Caco-2 (cell line): ENCODE data around the gene DNAJC4. TPM values are rescaled to one million over a fixed set of nuclear protein-coding genes. Genes with fewer than 3 reads are reported as not detected.

ENCODE experiments used
- BruUV-seq: library from RNA; stranded (reverse); fragments of 400-500 nt; replicated peaks from 2 replicates; lab custom pipeline; 2021; lab: Mats Ljungman, UMichigan
- CTCF ChIA-PET: fragments of 300-600 bp; sonication (Branson Sonifier 250); formaldehyde crosslinking; loops from one replicate; lab custom pipeline; 2022; ENCODE audit warnings: antibody characterized with exemption; lab: Charles Lee
- POLR2A ChIA-PET: fragments of 300-600 bp; sonication (Branson Sonifier 250); formaldehyde crosslinking; loops from one replicate; lab custom pipeline; 2022; ENCODE audit warnings: antibody characterized with exemption; lab: Charles Lee
- DNase-seq, 2 experiments: peaks; one replicate each; pipeline versions ENCODE4 v3.0.0 to v3.0.0-alpha.2; 2020 to 2022
- H3K27me3 ChIP-seq: replicated peaks from 2 replicates; pipeline ENCODE4 v1.6.0; 2011; ENCODE audit warnings: low read length; ENCODE audit not compliant: control insufficient read depth, insufficient read depth
- H3K36me3 ChIP-seq: 2 replicates; pipeline ENCODE4 v1.5.1; 2011; ENCODE audit warnings: low read length; ENCODE audit not compliant: control insufficient read depth, insufficient read depth
- H3K4me1 ChIP-seq: fragments of 250-450 bp; sonication (Bioruptor Pico); 2 replicates; pipeline ENCODE4 v1.5.1; 2020; ENCODE audit warnings: mild to moderate bottlenecking
- H3K4me3 ChIP-seq: 2 replicates; pipeline ENCODE4 v1.5.1; 2011; ENCODE audit warnings: low read depth, mild to moderate bottlenecking, control low read depth, low read length
- H3K9me3 ChIP-seq: fragments of 250-450 bp; sonication (Bioruptor Pico); 2 replicates; pipeline ENCODE4 v1.5.1; 2020; ENCODE audit warnings: mild to moderate bottlenecking, moderate library complexity
- H3K27ac Mint-ChIP-seq: one replicate; pipeline ENCODE4 v1.8.0; 2022; ENCODE audit warnings: mixed read lengths; ENCODE audit not compliant: unreplicated experiment
- H3K27me3 Mint-ChIP-seq: one replicate; pipeline ENCODE4 v1.8.0; 2022; ENCODE audit warnings: mixed read lengths; ENCODE audit not compliant: insufficient read depth, unreplicated experiment
- H3K36me3 Mint-ChIP-seq: one replicate; pipeline ENCODE4 v1.8.0; 2022; ENCODE audit warnings: mild to moderate bottlenecking, mixed read lengths; ENCODE audit not compliant: insufficient read depth, unreplicated experiment
- H3K4me1 Mint-ChIP-seq: one replicate; pipeline ENCODE4 v1.8.0; 2022; ENCODE audit warnings: low read depth, mixed read lengths; ENCODE audit not compliant: unreplicated experiment
- H3K4me3 Mint-ChIP-seq: one replicate; pipeline ENCODE4 v1.8.0; 2022; ENCODE audit warnings: mild to moderate bottlenecking, moderate library complexity, mixed read lengths; ENCODE audit not compliant: unreplicated experiment
- H3K9me3 Mint-ChIP-seq: one replicate; pipeline ENCODE4 v1.8.0; 2022; ENCODE audit warnings: mixed read lengths; ENCODE audit not compliant: unreplicated experiment
- CTCF ChIP-seq, 2 experiments: fragments of 200-600 bp in 1 of 2; IDR thresholded peaks; 1 replicate in 1 of 2; 2 replicates in 1 of 2; pipeline versions ENCODE4 v1.5.1 to v1.8.0; 2011 to 2022; ENCODE audit warnings: antibody characterized with exemption in 1 of 2, control low read depth in 1 of 2, inconsistent platforms in 1 of 2, low read depth in 1 of 2, low read length in 1 of 2, mild to moderate bottlenecking in 1 of 2, moderate library complexity in 1 of 2; ENCODE audit not compliant: insufficient read depth in 1 of 2, severe bottlenecking in 1 of 2, unreplicated experiment in 1 of 2
- intact Hi-C: fragments of 100-400 bp; cut with micrococcal nuclease; formaldehyde crosslinking; loops from one replicate; pipeline ENCODE4 v1.10.0; 2022; ENCODE audit not compliant: unreplicated experiment
- total RNA-seq: library from RNA; stranded (reverse); gene quantifications from 2 replicates; pipeline ENCODE4 v1.2.3, GENCODE V29; 2022

DNAJC4 gene
- total RNA-seq, 1 experiment from 2014 or later = 22.9 TPM

- CTCF ChIA-PET = no interaction called here
- Mint-ChIP-seq H3K9me3 (no peaks in the 10 kb centered on the region), H3K27me3 (no peaks in the 10 kb centered on the region), H3K4me1 (no peaks in the 10 kb centered on the region), H3K4me3 (no peak overlapping the region), H3K27ac (no peak overlapping the region), H3K36me3 (peaks cover 11% of the 10 kb centered on the region)
- Histone ChIP-seq H3K9me3 (no peaks in the 10 kb centered on the region), H3K4me1 (no peaks in the 10 kb centered on the region), H3K36me3 (no peaks in the 10 kb centered on the region; the same call in 1 of the 2 replicates), H3K4me3 (no peak overlapping the region), H3K27me3 (no peaks in the 10 kb centered on the region)
- no peak for TF ChIP-seq CTCF (IDR thresholded peaks at IDR 0.05; ENCODE audit: insufficient read depth in 1 of 2, low read depth in 1 of 2, low read length in 1 of 2, severe bottlenecking in 1 of 2, unreplicated experiment in 1 of 2)
- intact Hi-C loops = no loop called here
- POLR2A ChIA-PET = no interaction called here
- no TSS peak for BruUV-seq
- no peak for DNase-seq
Measured at GRCh38 chr11:64218628-64219353, 11.6 kb upstream of the DNAJC4 start.

- H3K27ac Mint-ChIP-seq = no peak overlapping the region
- TF ChIP-seq CTCF (IDR thresholded peaks at IDR 0.05; ENCODE audit: insufficient read depth in 1 of 2, low read depth in 1 of 2, low read length in 1 of 2, severe bottlenecking in 1 of 2, unreplicated experiment in 1 of 2) = no peak
- H3K4me3 Mint-ChIP-seq = no peak overlapping the region
- H3K27me3 Mint-ChIP-seq = no peaks in the 10 kb centered on the region
- no TSS peak for BruUV-seq
- no peak for DNase-seq
- ChIA-PET POLR2A (no interaction called here), CTCF (no interaction called here)
- H3K9me3 Mint-ChIP-seq = no peaks in the 10 kb centered on the region
- H3K4me1 Mint-ChIP-seq = no peaks in the 10 kb centered on the region
- Histone ChIP-seq H3K4me1 (no peaks in the 10 kb centered on the region), H3K27me3 (no peaks in the 10 kb centered on the region), H3K9me3 (no peaks in the 10 kb centered on the region), H3K36me3 (no peaks in the 10 kb centered on the region; the same call in 1 of the 2 replicates), H3K4me3 (no peak overlapping the region)
- peaks cover 11% of the 10 kb centered on the region for H3K36me3 Mint-ChIP-seq
- intact Hi-C loops = no loop called here
Measured at GRCh38 chr11:64219354-64219684, 11.0 kb upstream of the DNAJC4 start.

GRCh38 chr11:64219755-64220154, 10.6 kb upstream of the DNAJC4 start:
- ChIA-PET CTCF (no interaction called here), POLR2A (no interaction called here)
- DNase-seq = peak in 1 of 2 experiments; percentile 37
- BruUV-seq = no TSS peak
- H3K4me1 ChIP-seq = no peaks in the 10 kb centered on the region
- Mint-ChIP-seq H3K4me3 (no peak overlapping the region), H3K4me1 (no peaks in the 10 kb centered on the region), H3K9me3 (no peaks in the 10 kb centered on the region), H3K27me3 (no peaks in the 10 kb centered on the region), H3K27ac (no peak overlapping the region), H3K36me3 (peaks cover 10% of the 10 kb centered on the region)
- no peak for TF ChIP-seq CTCF (IDR thresholded peaks at IDR 0.05; ENCODE audit: insufficient read depth in 1 of 2, low read depth in 1 of 2, low read length in 1 of 2, severe bottlenecking in 1 of 2, unreplicated experiment in 1 of 2)
- H3K27me3 ChIP-seq = no peaks in the 10 kb centered on the region
- H3K36me3 ChIP-seq = no peaks in the 10 kb centered on the region; the same call in 1 of the 2 replicates
- no peaks in the 10 kb centered on the region for H3K9me3 ChIP-seq
- intact Hi-C loops = no loop called here
- H3K4me3 ChIP-seq = no peak overlapping the region
